GM12865 (cell line): ENCODE measurements around the gene SLC25A29.

ENCODE experiments used
- DNase-seq: peaks from one replicate; pipeline ENCODE4 v3.0.0; 2010; ENCODE audit warnings: low read depth
- H3K4me3 ChIP-seq: 2 replicates; pipeline ENCODE4 v1.5.1; 2011; ENCODE audit warnings: mild to moderate bottlenecking, low read depth, low read length, control low read depth
- TF ChIP-seq, protein P1 (sequence below): IDR thresholded peaks from 2 replicates; pipeline ENCODE4 v1.5.1; 2011; ENCODE audit warnings: low read length, control low read depth, low read depth, inconsistent platforms; ENCODE audit not compliant: insufficient read depth; ENCODE audit errors: missing control alignments

Gene SLC25A29

DNA sequence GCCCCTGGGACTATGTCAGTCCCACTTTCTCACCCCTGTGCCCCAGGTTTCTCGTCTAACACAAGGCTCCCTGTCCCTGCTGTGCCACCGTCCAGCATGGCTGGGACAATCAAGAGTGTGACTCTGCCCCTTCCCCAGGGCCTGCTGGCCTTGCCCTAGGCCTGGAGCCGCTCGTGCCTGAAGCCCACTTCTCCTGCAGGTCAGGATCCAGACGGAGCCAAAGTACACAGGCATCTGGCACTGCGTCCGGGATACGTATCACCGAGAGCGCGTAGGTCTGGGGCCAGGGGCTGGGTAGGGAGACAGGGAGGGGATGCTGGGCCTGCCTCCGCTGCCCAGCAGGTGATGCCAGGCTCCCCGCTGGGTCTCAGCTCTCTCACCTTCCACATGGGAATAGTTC, 19.7 kb upstream of the SLC25A29 start:
- no peak for DNase-seq
- TF ChIP-seq, protein P1, sequence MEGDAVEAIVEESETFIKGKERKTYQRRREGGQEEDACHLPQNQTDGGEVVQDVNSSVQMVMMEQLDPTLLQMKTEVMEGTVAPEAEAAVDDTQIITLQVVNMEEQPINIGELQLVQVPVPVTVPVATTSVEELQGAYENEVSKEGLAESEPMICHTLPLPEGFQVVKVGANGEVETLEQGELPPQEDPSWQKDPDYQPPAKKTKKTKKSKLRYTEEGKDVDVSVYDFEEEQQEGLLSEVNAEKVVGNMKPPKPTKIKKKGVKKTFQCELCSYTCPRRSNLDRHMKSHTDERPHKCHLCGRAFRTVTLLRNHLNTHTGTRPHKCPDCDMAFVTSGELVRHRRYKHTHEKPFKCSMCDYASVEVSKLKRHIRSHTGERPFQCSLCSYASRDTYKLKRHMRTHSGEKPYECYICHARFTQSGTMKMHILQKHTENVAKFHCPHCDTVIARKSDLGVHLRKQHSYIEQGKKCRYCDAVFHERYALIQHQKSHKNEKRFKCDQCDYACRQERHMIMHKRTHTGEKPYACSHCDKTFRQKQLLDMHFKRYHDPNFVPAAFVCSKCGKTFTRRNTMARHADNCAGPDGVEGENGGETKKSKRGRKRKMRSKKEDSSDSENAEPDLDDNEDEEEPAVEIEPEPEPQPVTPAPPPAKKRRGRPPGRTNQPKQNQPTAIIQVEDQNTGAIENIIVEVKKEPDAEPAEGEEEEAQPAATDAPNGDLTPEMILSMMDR = no peak
- H3K4me3 ChIP-seq = no peak overlapping the region

- TF ChIP-seq, protein P1 = no peak
- H3K4me3 ChIP-seq = no peak overlapping the region
- DNase-seq = no peak
Measured at GRCh38 chr14:100325231-100325632, 19.0 kb upstream of the SLC25A29 start.

GRCh38 chr14:100323942-100324307, 17.7 kb upstream of the SLC25A29 start:
- no peak for DNase-seq
- no peak overlapping the region for H3K4me3 ChIP-seq
- TF ChIP-seq, protein P1 = no peak

DNA sequence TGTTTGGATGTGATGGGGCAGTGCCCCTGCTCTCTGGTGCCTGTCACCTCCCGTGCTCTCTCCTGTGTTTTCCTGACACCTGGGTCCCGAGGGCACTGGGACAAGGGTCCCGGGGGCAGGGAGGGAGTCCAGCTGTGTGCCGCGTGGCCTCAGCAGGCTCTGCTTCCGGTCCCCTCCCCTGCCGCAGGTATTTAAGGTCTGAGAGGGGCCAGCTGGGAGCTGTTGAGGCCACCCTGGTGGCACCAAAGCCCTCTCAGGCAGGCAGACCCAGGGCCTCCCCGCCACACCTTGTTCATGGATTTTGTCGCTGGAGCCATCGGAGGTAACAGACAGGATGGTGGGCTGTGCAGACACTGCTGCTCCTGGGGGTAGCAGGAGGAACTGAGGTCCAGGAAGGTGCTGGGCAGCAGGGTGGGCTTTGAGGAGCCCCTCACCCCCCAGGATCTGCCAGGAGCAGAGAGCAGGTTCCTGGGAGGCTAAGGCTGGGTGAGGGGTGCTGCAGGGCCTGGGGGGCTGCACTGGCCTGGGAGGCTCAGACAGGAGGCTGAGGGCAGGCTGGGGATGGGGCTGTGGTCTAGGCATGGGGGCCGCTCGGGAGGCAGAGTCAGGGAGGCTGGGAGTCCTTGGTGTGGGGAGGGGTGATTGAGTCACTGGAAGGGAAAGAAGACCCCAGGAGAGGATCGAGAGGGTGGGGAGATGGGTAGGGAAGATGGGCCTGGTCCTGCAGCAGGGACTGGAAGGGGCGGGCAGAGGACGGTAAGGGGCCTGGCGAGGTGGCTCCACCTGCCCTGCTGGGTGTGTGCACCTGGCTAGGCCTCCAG, 17.1 kb upstream of the SLC25A29 start, which contains the start of gene SLC25A47:
Gene SLC25A47, plus strand, starts transcription at position 219 of the 821 bp plus-strand sequence. Its CDS starts 76 bp downstream, at position 295.
- DNase-seq = no peak
- H3K4me3 ChIP-seq = no peak within 1 kb of the TSS
- TF ChIP-seq, protein P1 = no peak

GRCh38 chr14:100322138-100322957, 16.1 kb upstream of the SLC25A29 start:
- TF ChIP-seq, protein P1 = no peak
- DNase-seq = no peak
- no peak overlapping the region for H3K4me3 ChIP-seq

- no peak for DNase-seq
- H3K4me3 ChIP-seq = no peak overlapping the region
- TF ChIP-seq, protein P1 = no peak
Measured at GRCh38 chr14:100321473-100322137, 15.4 kb upstream of the SLC25A29 start.
